Osteoblast (primary cell): ENCODE results near the gene ATP8B4. TPM values are rescaled to one million over a fixed set of nuclear protein-coding genes. Genes with fewer than 3 reads are reported as not detected.

Experiments
- DNase-seq: peaks from one replicate; pipeline ENCODE4 v3.0.0; 2011; ENCODE audit warnings: low spot score, mixed read lengths; ENCODE audit not compliant: insufficient read length; ENCODE audit errors: missing footprints
- H2AFZ ChIP-seq: 2 replicates; pipeline ENCODE4 v1.6.0; 2011; ENCODE audit warnings: mild to moderate bottlenecking, low read length
- H3K27ac ChIP-seq: 2 replicates; pipeline ENCODE4 v1.5.1; 2011; ENCODE audit warnings: mild to moderate bottlenecking, low read depth, low read length, moderate library complexity
- H3K27me3 ChIP-seq: 2 replicates; pipeline ENCODE4 v1.6.0; 2012; ENCODE audit warnings: mild to moderate bottlenecking, control low read depth, inconsistent platforms, low read length, moderate library complexity; ENCODE audit not compliant: insufficient read depth
- H3K36me3 ChIP-seq: 2 replicates; pipeline ENCODE4 v1.5.1; 2011; ENCODE audit warnings: mild to moderate bottlenecking, low read length, control low read depth, moderate library complexity; ENCODE audit not compliant: insufficient read depth
- H3K4me1 ChIP-seq: 2 replicates; pipeline ENCODE4 v1.5.1; 2011; ENCODE audit warnings: mild to moderate bottlenecking, low read length, control low read depth, moderate library complexity; ENCODE audit not compliant: insufficient read depth
- H3K4me2 ChIP-seq: 2 replicates; pipeline ENCODE4 v1.6.0; 2011; ENCODE audit warnings: mild to moderate bottlenecking, low read length; ENCODE audit not compliant: insufficient read depth
- H3K4me3 ChIP-seq: fragments of 200-600 bp; sonication (generic); 3 replicates; pipeline ENCODE4 v1.5.1; 2012; ENCODE audit warnings: mild to moderate bottlenecking, low read length, inconsistent platforms; ENCODE audit not compliant: insufficient read depth
- H3K79me2 ChIP-seq: 2 replicates; pipeline ENCODE4 v1.6.0; 2012; ENCODE audit warnings: mild to moderate bottlenecking, low read length, control low read depth, inconsistent platforms; ENCODE audit not compliant: insufficient read depth
- H3K9me3 ChIP-seq: 2 replicates; pipeline ENCODE4 v1.5.1; 2011; ENCODE audit warnings: low read depth, low read length, control low read depth
- H4K20me1 ChIP-seq: 2 replicates; pipeline ENCODE4 v1.6.0; 2012; ENCODE audit warnings: mild to moderate bottlenecking, low read length, control low read depth; ENCODE audit not compliant: insufficient read depth
- CTCF ChIP-seq: IDR thresholded peaks from 2 replicates; pipeline ENCODE4 v1.5.1; 2011; ENCODE audit warnings: mild to moderate bottlenecking, low read depth, low read length, moderate library complexity; ENCODE audit errors: extremely low read depth
- total RNA-seq: library from RNA; depleted of rRNA; stranded (reverse); fragments of >200 nt; gene quantifications from 2 replicates; pipeline ENCODE4 v1.2.3, GENCODE V29; 2012

Gene ATP8B4
- total RNA-seq, 1 donor, result 1.1 TPM

- Histone ChIP-seq H3K4me2 (no peak overlapping the region), H3K36me3 (no peaks in the 10 kb centered on the region), H3K4me3 (no peak overlapping the region), H3K27me3 (no peaks in the 10 kb centered on the region), H3K9me3 (no peaks in the 10 kb centered on the region), H4K20me1 (no peaks in the 10 kb centered on the region), H2AFZ (no peak overlapping the region), H3K27ac (no peak overlapping the region), H3K79me2 (no peaks in the 10 kb centered on the region), H3K4me1 (peaks cover 15% of the 10 kb centered on the region)
- TF ChIP-seq CTCF, result no peak
- DNase-seq, result no peak
Measured at GRCh38 chr15:49827311-49827710, 291.7 kb downstream of the ATP8B4 start.

- H3K79me2 ChIP-seq, result no peaks in the 10 kb centered on the region
- no peaks in the 10 kb centered on the region for H3K9me3 ChIP-seq
- TF ChIP-seq CTCF, result no peak
- no peaks in the 10 kb centered on the region for H4K20me1 ChIP-seq
- H2AFZ ChIP-seq, result no peak overlapping the region
- H3K4me1 ChIP-seq, result peaks cover 10% of the 10 kb centered on the region
- DNase-seq, result no peak
- H3K36me3 ChIP-seq, result no peaks in the 10 kb centered on the region
- no peak overlapping the region for H3K4me2 ChIP-seq
- H3K27me3 ChIP-seq, result no peaks in the 10 kb centered on the region
- H3K4me3 ChIP-seq, result no peak overlapping the region
- no peak overlapping the region for H3K27ac ChIP-seq
Measured at GRCh38 chr15:49826640-49827234, 292.3 kb downstream of the ATP8B4 start.

GRCh38 chr15:49824775-49825099 is 294.3 kb downstream of the ATP8B4 start:
- H3K27ac ChIP-seq, result no peak overlapping the region
- TF ChIP-seq CTCF, result no peak
- H3K4me2 ChIP-seq, result no peak overlapping the region
- no peak overlapping the region for H2AFZ ChIP-seq
- no peak for DNase-seq
- H3K27me3 ChIP-seq, result no peaks in the 10 kb centered on the region
- no peaks in the 10 kb centered on the region for H3K36me3 ChIP-seq
- no peaks in the 10 kb centered on the region for H3K9me3 ChIP-seq
- H3K4me3 ChIP-seq, result no peak overlapping the region
- H4K20me1 ChIP-seq, result no peaks in the 10 kb centered on the region
- H3K79me2 ChIP-seq, result no peaks in the 10 kb centered on the region
- no peaks in the 10 kb centered on the region for H3K4me1 ChIP-seq

- TF ChIP-seq CTCF, result no peak
- H3K27ac ChIP-seq, result no peak overlapping the region
Measured at GRCh38 chr15:49823987-49824774, 294.9 kb downstream of the ATP8B4 start.

More at GRCh38 chr15:49823987-49824774, 294.9 kb downstream of the ATP8B4 start:
- H3K4me3 ChIP-seq, result no peak overlapping the region
- peak; percentile 10 for DNase-seq
- H3K79me2 ChIP-seq, result no peaks in the 10 kb centered on the region
- H4K20me1 ChIP-seq, result no peaks in the 10 kb centered on the region
- no peak overlapping the region for H2AFZ ChIP-seq
- H3K27me3 ChIP-seq, result no peaks in the 10 kb centered on the region
- H3K4me1 ChIP-seq, result no peaks in the 10 kb centered on the region
- no peaks in the 10 kb centered on the region for H3K9me3 ChIP-seq
- H3K36me3 ChIP-seq, result no peaks in the 10 kb centered on the region
- H3K4me2 ChIP-seq, result no peak overlapping the region
